Measurements from ENCODE around the gene TNS3. TPM values are rescaled to one million over a fixed set of nuclear protein-coding genes. Genes with fewer than 3 reads are reported as not detected.

Gene TNS3
- total and polyA plus RNA-seq, 2 of the 13 experiments (the other 11 are each of a cell fraction or from before 2014, with no cell fraction given): 52.9 to 55.7 TPM

DNA sequence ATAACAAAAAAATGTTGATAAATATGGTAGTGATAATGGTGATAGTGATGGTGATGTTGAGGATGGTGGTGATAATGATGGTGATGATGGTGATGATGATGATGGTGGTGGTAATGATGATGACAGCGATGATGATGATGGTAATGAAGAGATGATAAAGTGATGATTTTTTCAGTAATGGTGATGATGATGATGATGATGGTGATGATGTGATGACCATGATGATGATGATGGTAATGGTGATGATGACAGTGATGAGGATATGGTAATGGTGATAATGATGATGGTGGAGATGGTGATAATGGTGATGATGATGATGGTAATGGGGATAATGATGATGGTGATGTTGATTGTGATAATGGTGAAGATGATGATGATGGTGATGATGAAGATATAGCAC is 321.6 kb downstream of the TNS3 start (continued):
- TF ChIP-seq, protein P1, sequence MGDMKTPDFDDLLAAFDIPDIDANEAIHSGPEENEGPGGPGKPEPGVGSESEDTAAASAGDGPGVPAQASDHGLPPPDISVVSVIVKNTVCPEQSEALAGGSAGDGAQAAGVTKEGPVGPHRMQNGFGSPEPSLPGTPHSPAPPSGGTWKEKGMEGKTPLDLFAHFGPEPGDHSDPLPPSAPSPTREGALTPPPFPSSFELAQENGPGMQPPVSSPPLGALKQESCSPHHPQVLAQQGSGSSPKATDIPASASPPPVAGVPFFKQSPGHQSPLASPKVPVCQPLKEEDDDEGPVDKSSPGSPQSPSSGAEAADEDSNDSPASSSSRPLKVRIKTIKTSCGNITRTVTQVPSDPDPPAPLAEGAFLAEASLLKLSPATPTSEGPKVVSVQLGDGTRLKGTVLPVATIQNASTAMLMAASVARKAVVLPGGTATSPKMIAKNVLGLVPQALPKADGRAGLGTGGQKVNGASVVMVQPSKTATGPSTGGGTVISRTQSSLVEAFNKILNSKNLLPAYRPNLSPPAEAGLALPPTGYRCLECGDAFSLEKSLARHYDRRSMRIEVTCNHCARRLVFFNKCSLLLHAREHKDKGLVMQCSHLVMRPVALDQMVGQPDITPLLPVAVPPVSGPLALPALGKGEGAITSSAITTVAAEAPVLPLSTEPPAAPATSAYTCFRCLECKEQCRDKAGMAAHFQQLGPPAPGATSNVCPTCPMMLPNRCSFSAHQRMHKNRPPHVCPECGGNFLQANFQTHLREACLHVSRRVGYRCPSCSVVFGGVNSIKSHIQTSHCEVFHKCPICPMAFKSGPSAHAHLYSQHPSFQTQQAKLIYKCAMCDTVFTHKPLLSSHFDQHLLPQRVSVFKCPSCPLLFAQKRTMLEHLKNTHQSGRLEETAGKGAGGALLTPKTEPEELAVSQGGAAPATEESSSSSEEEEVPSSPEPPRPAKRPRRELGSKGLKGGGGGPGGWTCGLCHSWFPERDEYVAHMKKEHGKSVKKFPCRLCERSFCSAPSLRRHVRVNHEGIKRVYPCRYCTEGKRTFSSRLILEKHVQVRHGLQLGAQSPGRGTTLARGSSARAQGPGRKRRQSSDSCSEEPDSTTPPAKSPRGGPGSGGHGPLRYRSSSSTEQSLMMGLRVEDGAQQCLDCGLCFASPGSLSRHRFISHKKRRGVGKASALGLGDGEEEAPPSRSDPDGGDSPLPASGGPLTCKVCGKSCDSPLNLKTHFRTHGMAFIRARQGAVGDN (CRISPR knock-in tag; IDR thresholded peaks at IDR 0.05): no peak
- TF ChIP-seq FOXA1 (IDR thresholded peaks at IDR 0.05) (0 out of 2 replicates have a peak, but pooled peaks have one; percentile 17), FOXA1 (CRISPR knock-in tag; IDR thresholded peaks at IDR 0.05) (no peak), RCOR2 (CRISPR knock-in tag; IDR thresholded peaks at IDR 0.05) (no peak), ZNF335 (CRISPR knock-in tag; IDR thresholded peaks at IDR 0.05) (no peak), HMG20B (CRISPR knock-in tag; conservative IDR thresholded peaks at IDR 0.05) (no peak)

DNA sequence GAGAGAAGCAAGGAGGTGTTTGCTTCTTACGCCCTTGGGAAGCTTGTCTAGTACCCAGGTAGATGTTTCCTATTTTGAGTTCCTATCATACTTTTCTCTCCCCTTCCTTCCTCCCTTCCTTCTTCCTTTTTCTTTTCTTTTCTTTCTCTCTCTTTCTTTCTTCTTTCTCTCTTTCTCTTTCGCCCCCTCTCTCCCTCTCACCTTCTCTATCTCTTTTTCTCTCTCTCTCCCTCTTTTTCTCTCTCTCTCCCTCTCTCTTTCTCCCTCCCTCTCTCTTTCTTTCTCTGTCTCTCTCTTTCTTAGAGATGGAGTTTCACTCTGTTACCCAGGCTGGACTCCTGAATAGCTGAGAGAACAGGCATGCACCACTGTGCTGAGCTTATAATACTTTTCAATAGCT is 322.2 kb downstream of the TNS3 start:
- no peak overlapping the region for H3K4me2 ChIP-seq (ENCODE audit: low read depth, low read length)
- intact Hi-C loops (cut with micrococcal nuclease; ENCODE audit: unreplicated experiment) (loop anchor here (10.0 kb wide), 3 partner anchors 125 to 685 kb away; partner anchors contain the start of gene PKD1L1), in situ Hi-C loops (cut with HindIII; ENCODE audit: extremely low pct_ligation_motif_present, low pct_unique_long_range_greater_than_20kb) (loop anchor here (25.0 kb wide), 1 partner anchor 853 kb away; no protein-coding TSS in a partner anchor)
- no peaks in the 10 kb centered on the region for H4K20me1 ChIP-seq (ENCODE audit: insufficient read depth, low read length)
- FAIRE-seq (no peak), ATAC-seq (no peak), DNase-seq (ENCODE audit: low spot score) (no peak)
- TF ChIP-seq, protein P2, sequence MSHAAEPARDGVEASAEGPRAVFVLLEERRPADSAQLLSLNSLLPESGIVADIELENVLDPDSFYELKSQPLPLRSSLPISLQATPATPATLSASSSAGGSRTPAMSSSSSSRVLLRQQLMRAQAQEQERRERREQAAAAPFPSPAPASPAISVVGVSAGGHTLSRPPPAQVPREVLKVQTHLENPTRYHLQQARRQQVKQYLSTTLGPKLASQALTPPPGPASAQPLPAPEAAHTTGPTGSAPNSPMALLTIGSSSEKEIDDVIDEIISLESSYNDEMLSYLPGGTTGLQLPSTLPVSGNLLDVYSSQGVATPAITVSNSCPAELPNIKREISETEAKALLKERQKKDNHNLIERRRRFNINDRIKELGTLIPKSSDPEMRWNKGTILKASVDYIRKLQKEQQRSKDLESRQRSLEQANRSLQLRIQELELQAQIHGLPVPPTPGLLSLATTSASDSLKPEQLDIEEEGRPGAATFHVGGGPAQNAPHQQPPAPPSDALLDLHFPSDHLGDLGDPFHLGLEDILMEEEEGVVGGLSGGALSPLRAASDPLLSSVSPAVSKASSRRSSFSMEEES (CRISPR knock-in tag; IDR thresholded peaks at IDR 0.05): no peak
- TF ChIP-seq ZNF644 (CRISPR knock-in tag; IDR thresholded peaks at IDR 0.05; ENCODE audit: low read depth): no peak
- TF ChIP-seq MTA3 (CRISPR knock-in tag; IDR thresholded peaks at IDR 0.05): no peak
- TF ChIP-seq ZBTB21 (CRISPR knock-in tag; IDR thresholded peaks at IDR 0.05): no peak
- TF ChIP-seq MLXIP (CRISPR knock-in tag; IDR thresholded peaks at IDR 0.05; ENCODE audit: borderline replicate concordance): no peak
- TF ChIP-seq NCOA1 (CRISPR knock-in tag; IDR thresholded peaks at IDR 0.05): no peak
- TF ChIP-seq BRD4 (CRISPR knock-in tag; IDR thresholded peaks at IDR 0.05): no peak
- no peak overlapping the region for H2AFZ ChIP-seq (ENCODE audit: low read length)
- no peaks in the 10 kb centered on the region for H3K36me3 ChIP-seq (replicated peaks in 1 of 2; ENCODE audit: control insufficient read depth in 1 of 2, insufficient read depth in 2 of 2, low read length in 2 of 2)
- 66% methylated on average over 2 of the region's 2 CpGs for WGBS (ENCODE audit: low lambda C conversion rate)
- ChIA-PET CTCF (ENCODE audit: low intra/inter-chr PET ratio, low total read pairs) (no interaction called here), POLR2A (no interaction called here)
- no TSS peak for BruUV-seq (replicated peaks)
- H3K27ac ChIP-seq (ENCODE audit: extremely low read length, insufficient read depth, low read length): no peak overlapping the region
- no peak overlapping the region for H3K9ac ChIP-seq (ENCODE audit: insufficient read depth, low read depth, low read length)
- no peak overlapping the region for H3K4me3 ChIP-seq (replicated peaks in 1 of 3; ENCODE audit: insufficient read depth in 1 of 3, low read depth in 2 of 3, low read length in 3 of 3)
- no peaks in the 10 kb centered on the region for H3K9me3 ChIP-seq (ENCODE audit: low read length)
- peaks cover 3% of the 10 kb centered on the region; the same call in 1 of the 2 replicates for H3K4me1 ChIP-seq (ENCODE audit: insufficient read depth, low read length)
- no peaks in the 10 kb centered on the region for H3K79me2 ChIP-seq (ENCODE audit: insufficient read depth, low read length)
- H3K27me3 ChIP-seq (ENCODE audit: control insufficient read depth in 1 of 2, insufficient read depth in 2 of 2, low read length in 2 of 2): peaks cover 0 to 21% of the 10 kb centered on the region in 2 experiments; a peak in 4 of 5 replicates

Measured in HepG2 (cell line).